Sigmoid colon (tissue), 4 donors: Measurements from ENCODE around the gene PTPRA.

Experiments
- EP300 ChIP-seq, 4 donors: sonication (generic); formaldehyde crosslinking; IDR thresholded peaks; one replicate each; pipeline ENCODE4 v1.6.1; 2017; ENCODE audit warnings: antibody characterized with exemption in 4 of 4
- POLR2A ChIP-seq, 2 donors: fragments of 450-650 bp; IDR thresholded peaks; one replicate each; pipeline ENCODE4 v1.6.1; 2016; ENCODE audit warnings: antibody characterized with exemption in 2 of 2, mild to moderate bottlenecking in 2 of 2, moderate library complexity in 2 of 2
- TF ChIP-seq, protein P1 (sequence below), 4 experiments: fragments of 450-650 bp in 3 of 4; fragments of 200-600 bp in 1 of 4; IDR thresholded peaks; one replicate each; pipeline ENCODE4 v1.5.1; 2016 to 2019; ENCODE audit warnings: antibody characterized with exemption in 4 of 4, mild to moderate bottlenecking in 3 of 4, moderate library complexity in 2 of 4

DNA sequence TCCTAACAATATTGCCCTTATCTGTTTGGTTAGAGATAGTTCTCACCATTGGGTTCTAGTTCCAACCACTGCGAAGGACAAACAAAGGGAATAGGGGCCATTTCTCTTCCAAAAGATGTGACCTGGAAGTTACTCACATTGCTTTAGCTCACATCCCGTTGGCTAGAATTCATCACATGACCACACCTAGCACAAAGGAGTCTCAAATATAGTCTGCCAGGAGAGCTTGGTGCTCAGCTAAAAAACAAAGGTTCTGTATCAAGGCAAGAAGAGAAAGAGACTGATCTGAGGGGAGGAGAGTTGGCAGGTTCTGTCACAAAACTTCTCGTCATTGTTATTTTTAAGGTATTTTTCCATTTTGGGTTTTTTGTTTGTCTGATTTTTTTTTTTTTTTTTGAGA, 100.3 kb downstream of the PTPRA start:
- TF ChIP-seq, protein P1, sequence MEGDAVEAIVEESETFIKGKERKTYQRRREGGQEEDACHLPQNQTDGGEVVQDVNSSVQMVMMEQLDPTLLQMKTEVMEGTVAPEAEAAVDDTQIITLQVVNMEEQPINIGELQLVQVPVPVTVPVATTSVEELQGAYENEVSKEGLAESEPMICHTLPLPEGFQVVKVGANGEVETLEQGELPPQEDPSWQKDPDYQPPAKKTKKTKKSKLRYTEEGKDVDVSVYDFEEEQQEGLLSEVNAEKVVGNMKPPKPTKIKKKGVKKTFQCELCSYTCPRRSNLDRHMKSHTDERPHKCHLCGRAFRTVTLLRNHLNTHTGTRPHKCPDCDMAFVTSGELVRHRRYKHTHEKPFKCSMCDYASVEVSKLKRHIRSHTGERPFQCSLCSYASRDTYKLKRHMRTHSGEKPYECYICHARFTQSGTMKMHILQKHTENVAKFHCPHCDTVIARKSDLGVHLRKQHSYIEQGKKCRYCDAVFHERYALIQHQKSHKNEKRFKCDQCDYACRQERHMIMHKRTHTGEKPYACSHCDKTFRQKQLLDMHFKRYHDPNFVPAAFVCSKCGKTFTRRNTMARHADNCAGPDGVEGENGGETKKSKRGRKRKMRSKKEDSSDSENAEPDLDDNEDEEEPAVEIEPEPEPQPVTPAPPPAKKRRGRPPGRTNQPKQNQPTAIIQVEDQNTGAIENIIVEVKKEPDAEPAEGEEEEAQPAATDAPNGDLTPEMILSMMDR (IDR thresholded peaks at IDR 0.05) = no peak
- no peak for TF ChIP-seq POLR2A (IDR thresholded peaks at IDR 0.05)
- TF ChIP-seq EP300 (IDR thresholded peaks at IDR 0.05) = no peak
